KBM-7 (cell line): ENCODE data around the gene RNFT1.
"Not testable (repeated sequence)": the region's sequence is repeated elsewhere in the genome, so short reads cannot be mapped to it uniquely, and the experiment has no call there.

Experiments used
- DNase-seq: peaks from one replicate; pipeline ENCODE4 v3.0.0-alpha.2; 2015
- in situ Hi-C: fragments of 300-500 bp; cut with MboI; formaldehyde crosslinking; loops from 2 replicates; pipeline ENCODE4 v1.14.3; 2020; ENCODE audit warnings: low sequenced_read_pairs, low pct_unique_long_range_greater_than_20kb, mixed read lengths

Gene RNFT1, protein sequence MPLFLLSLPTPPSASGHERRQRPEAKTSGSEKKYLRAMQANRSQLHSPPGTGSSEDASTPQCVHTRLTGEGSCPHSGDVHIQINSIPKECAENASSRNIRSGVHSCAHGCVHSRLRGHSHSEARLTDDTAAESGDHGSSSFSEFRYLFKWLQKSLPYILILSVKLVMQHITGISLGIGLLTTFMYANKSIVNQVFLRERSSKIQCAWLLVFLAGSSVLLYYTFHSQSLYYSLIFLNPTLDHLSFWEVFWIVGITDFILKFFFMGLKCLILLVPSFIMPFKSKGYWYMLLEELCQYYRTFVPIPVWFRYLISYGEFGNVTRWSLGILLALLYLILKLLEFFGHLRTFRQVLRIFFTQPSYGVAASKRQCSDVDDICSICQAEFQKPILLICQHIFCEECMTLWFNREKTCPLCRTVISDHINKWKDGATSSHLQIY

GRCh38 chr17:59964482-59965328 is at the start of gene RNFT1:
Gene RNFT1 (minus strand): TSS chr17:59964740. CDS start chr17:59964663, 77 bp downstream.
- DNase-seq: peak; percentile 93
- in situ Hi-C loops: no loop called here

DNA sequence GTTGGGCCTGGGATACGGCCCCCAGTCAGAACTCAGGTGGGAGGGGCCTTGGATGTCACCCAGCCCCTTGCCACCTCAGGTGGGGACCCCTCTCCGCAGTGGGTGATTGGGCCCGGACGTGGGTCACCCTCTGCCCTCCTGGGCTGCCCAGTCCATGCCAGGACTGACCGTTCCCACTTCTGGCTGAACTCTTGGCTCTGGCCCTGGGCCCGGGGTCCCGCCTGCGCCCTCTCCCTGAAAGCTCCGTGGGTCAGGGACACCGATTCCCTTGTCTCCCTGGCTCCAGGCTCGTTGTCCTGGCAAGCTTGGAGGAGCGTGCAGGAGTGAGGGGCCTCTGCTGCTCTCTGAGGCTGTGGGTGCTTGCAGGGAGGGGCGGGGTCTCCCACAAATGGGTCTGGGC is 44.8 kb upstream of the RNFT1 start:
- in situ Hi-C loops: not testable (repeated sequence)

GRCh38 chr17:60008377-60008776 is 43.8 kb upstream of the RNFT1 start:
- in situ Hi-C loops, DNase-seq: not testable (repeated sequence)

More for the DNA sequence above, 44.8 kb upstream of the RNFT1 start:
- DNase-seq: not testable (repeated sequence)

- no peak for DNase-seq
- in situ Hi-C loops: no loop called here
These were observed 41.6 kb upstream of the RNFT1 start for GRCh38 chr17:60006160-60006559.

DNA sequence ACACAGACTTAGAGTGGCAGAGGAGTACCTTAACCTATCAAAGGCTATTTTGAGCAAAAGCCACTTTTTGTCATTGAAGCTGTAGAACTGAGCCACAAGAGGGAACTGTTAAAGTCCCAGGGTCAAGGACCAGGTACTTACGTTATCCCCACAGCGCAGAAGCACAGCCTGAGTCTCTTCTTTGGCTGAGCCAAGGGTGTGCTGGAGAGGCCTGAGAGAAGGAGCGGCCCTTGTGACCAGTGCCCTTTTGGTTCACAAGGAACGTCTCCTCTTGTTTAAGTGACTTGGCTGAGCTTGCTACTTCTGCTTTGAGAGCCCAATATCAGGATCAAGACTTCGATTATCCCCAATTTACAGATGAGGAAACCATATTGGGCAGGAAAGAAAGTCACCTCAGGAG is 40.0 kb upstream of the RNFT1 start:
- in situ Hi-C loops, DNase-seq: not testable (repeated sequence)

DNA sequence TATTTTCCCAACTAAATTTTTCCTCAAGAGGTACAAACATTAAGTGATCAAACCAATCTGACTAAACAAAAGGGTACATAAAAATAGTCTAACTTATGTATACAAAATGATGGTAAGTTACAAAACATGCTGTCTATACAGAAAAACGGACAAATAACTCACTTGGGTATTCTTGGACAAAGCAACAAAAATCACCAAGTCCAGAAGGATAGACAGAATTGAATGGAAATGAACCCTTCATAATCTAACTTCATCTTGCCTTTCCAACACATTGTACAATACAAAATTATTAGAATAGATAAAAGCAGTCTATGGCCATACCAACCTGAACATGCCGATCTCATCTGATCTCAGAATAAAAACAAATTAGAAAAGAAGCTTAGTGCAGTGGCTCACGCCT is 37.9 kb upstream of the RNFT1 start:
- in situ Hi-C loops, DNase-seq: not testable (repeated sequence)

DNA sequence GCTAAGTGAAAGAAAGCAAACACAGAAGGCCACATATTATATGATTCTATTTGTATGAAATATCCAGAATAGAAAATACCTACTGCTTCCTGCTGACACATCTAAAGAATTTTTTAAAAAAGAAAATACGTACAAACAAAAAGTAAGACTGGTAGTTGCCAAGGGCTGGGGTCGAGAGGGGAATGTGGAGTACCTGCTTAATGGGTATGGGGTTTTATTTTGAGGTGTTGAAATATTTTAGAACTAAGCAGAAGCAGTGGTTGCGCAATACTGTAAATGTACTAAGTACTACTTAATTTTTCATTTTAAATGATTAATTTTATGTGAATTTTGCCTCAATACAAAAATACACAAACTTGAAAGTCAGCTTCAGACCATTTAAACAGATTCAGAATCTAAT is 32.1 kb upstream of the RNFT1 start:
- DNase-seq, in situ Hi-C loops: not testable (repeated sequence)

DNA sequence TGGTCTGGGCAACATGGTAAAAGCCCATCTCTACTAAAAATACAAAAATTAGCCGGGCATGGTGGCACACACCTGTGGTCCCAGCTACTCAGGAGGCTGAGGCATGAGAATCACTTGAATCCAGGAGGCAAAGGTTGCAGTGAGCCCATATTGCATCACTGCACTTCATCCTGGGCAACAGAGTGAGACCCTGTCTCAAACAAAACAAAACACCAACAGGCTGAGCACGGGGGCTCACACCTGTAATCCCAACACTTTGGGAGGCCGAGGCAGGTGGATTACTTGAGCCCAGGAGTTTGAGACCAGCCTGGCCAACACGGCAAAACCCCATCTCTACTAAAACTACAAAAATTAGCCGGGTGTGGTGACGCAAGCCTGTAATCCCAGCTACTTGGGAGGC is 10.6 kb upstream of the RNFT1 start:
- DNase-seq, in situ Hi-C loops: not testable (repeated sequence)

DNA sequence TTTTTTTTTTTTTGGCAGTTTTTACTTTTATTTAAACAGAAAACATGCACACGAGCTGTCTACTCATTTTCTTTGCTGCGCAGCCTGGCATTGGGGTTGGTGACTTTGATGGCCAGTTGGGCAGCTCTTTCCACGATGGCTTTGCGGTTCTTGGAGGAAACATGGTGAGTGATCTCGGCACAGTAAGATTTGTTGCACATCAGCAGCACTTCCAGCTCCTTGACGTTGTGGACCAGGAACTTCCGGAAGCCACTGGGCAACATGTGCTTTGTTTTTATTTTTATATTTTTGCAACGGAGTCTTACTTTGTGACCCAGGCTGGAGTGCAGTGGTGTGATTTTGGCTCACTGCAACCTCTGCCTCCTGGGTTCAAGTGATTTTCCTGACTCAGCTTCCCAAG is 8.9 kb upstream of the RNFT1 start:
- in situ Hi-C loops, DNase-seq: not testable (repeated sequence)

GRCh38 chr17:59972778-59973177 is 8.2 kb upstream of the RNFT1 start:
- in situ Hi-C loops: no loop called here
- no peak for DNase-seq

DNA sequence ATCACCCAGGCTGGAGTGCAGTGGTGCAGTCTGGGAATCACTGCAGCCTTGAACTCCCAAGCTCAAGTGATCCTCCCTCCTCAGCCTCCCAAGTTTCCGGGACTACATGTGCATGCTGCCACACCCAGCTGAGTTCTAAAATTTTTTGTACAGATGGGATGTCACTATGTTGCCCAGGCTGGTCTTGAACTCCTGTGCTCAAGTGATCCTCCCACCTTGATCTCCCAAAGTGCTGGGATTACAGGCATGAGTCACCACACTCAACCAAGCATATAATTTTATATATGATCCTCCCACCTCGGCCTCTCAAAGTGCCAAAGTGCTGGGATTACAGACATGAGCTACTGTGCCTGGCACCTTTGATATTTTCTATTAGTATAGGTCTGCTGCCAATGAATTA is 7.2 kb upstream of the RNFT1 start:
- DNase-seq, in situ Hi-C loops: not testable (repeated sequence)

DNA sequence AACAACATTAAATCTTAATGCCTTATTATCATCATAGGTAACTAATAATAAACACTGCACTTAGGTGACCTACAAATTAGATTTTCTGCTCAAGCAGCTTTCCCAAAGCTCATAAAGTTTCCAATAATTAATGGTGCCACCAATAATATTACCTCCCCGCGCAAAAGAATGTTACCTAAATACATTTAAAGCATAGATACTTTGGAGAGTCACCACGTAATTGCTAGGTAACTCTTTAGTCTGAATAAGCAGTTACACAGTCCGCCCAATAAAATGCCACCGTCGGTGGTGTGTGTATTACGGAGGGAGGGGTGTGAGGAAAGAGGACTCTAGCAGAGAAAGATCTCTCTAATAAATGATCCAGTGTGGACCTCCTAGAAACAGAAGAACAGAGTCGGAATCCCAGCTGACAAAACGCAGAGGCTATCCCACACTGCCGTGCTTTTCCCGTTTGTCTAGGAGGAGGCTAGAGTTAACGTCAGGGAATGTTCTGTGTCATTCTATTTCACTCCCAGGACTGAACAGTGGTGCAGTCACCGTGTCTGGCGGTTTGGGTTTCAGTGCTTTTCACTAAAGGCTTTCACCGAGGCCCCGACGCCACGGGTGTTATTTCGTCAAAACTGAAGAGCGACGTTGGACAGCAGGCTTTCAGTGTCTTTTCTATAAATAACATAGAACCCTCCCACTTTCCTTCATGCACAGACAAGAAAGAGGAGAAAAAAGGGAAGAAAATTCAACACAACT is 630 bp downstream of the RNFT1 start:
- no peak for DNase-seq
- in situ Hi-C loops: no loop called here

- DNase-seq: no peak
- in situ Hi-C loops: no loop called here
These were observed 1.7 kb downstream of the RNFT1 start for GRCh38 chr17:59962739-59963318.

GRCh38 chr17:59959574-59959973 is 5.0 kb downstream of the RNFT1 start:
- in situ Hi-C loops: not testable (repeated sequence)

DNA sequence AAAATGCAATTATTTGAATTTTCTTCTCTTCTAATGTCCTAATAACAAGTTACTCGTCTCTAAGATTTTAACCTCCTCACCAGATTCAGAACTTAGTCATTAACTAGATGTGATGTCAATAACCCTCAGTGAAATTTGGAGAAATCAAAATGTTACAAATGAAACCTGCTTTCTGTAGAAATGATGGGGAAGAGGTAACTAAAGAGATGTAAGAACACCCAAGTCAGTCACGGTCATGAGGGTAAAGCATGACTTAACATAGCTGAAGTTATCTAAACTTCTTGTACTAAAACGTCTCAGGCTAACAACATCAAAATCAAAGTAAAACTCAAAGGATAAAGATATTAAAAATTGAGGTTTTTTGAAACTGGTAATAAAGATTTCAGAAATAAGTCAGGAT is 9.7 kb downstream of the RNFT1 start:
- DNase-seq: no peak
- in situ Hi-C loops: no loop called here

More at GRCh38 chr17:59959574-59959973, 5.0 kb downstream of the RNFT1 start:
- DNase-seq: not testable (repeated sequence)

DNA sequence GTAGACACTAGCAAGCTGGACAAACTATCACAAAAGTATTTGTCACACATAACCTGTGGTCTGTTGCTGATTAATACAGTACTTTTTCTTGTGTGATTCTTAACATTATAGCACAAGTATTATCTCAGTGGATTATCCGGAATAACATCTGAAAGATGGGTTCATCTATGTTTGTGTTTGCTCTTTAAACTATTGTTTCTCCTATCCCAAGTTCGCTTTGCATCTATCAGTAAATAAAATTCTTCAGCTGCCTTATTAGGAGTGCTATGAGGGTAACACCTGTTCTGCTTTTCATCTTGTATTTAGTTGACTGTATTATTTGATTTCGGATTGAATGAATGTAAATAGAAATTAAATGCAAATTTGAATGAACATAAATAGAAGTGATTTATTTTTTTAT is 14.5 kb downstream of the RNFT1 start:
- no peak for DNase-seq
- in situ Hi-C loops: no loop called here

DNA sequence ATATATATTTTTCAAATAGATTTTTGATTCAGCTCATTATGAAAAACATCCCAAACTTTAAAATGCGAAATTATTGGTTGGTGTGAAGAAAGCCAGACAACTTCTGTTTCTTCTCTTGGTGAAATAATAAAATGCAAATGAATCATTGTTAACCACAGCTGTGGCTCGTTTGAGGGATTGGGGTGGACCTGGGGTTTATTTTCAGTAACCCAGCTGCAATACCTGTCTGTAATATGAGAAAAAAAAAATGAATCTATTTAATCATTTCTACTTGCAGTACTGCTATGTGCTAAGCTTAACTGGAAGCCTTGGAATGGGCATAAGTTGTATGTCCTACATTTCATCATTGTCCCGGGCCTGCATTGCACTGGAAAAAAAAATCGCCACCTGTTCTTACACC is 17.2 kb downstream of the RNFT1 start:
- DNase-seq, in situ Hi-C loops: not testable (repeated sequence)

- DNase-seq, in situ Hi-C loops: not testable (repeated sequence)
These were observed 18.1 kb downstream of the RNFT1 start for GRCh38 chr17:59946433-59946832.

- in situ Hi-C loops: no loop called here
- DNase-seq: no peak
These were observed 23.4 kb downstream of the RNFT1 start for GRCh38 chr17:59941131-59941530.
